K562 (cell line): Measurements from ENCODE around the gene KDF1. TPM values are rescaled to one million over a fixed set of nuclear protein-coding genes. Genes with fewer than 3 reads are reported as not detected.
A peak's percentile ranks its signal among the peaks of the same experiment; 100 is the strongest.

ENCODE experiments used
- ATAC-seq: fragments of 200-7000 bp; cut with Tn5 transposase; 3 replicates; pipeline ENCODE4 v1.9.1; 2020; ENCODE audit warnings: moderate library complexity
- BruUV-seq: library from RNA; stranded (reverse); fragments of 400-500 nt; replicated peaks from 2 replicates; lab custom pipeline; 2021; lab: Mats Ljungman, UMichigan
- CTCF ChIA-PET: fragments of 300-600 bp; formaldehyde crosslinking; extraction: SDS; loops from one replicate; lab custom pipeline; 2021; ENCODE audit warnings: low intra/inter-chr PET ratio; lab: Yijun Ruan, JAX
- POLR2A ChIA-PET: fragments of 300-600, 350-650 bp; sonication (Branson Sonifier 250); formaldehyde crosslinking; extraction: SDS; loops from one replicate; lab custom pipeline; 2021; ENCODE audit warnings: antibody characterized with exemption, inconsistent platforms; lab: Yijun Ruan, JAX
- DNase-seq, 4 experiments: peaks; one replicate each; pipeline versions ENCODE4 v3.0.0 to v3.0.0-alpha.2; 2011 to 2018; ENCODE audit warnings: low spot score in 3 of 4, mixed read lengths in 3 of 4; ENCODE audit errors: extremely low read depth in 1 of 4
- FAIRE-seq: peaks from 2 replicates; lab custom pipeline; 2011; peaks lifted over from hg19 to GRCh38; lab: Jason Lieb, UNC
- H2AFZ ChIP-seq: 2 replicates; pipeline ENCODE4 v1.6.0; 2011; ENCODE audit warnings: low read depth, low read length, control low read depth, inconsistent platforms
- H3K27ac ChIP-seq: fragments of 200-600 bp; 3 replicates; pipeline ENCODE4 v1.8.0; 2011; ENCODE audit warnings: low read depth, mild to moderate bottlenecking, control low read depth, inconsistent platforms, low read length, moderate library complexity, mixed read lengths; ENCODE audit errors: extremely low read depth
- H3K27me3 ChIP-seq, 2 experiments: fragments of 300-600 bp in 1 of 2; 2 replicates in 1 of 2; 3 replicates in 1 of 2; pipeline versions ENCODE4 v1.6.0 to v1.8.0; 2011; ENCODE audit warnings: inconsistent platforms in 2 of 2, low read length in 2 of 2, mild to moderate bottlenecking in 1 of 2, mixed read lengths in 1 of 2, moderate library complexity in 1 of 2; ENCODE audit not compliant: control insufficient read depth in 2 of 2, insufficient read depth in 2 of 2
- H3K36me3 ChIP-seq: fragments of 300-600 bp; 3 replicates; pipeline ENCODE4 v1.8.0; 2011; ENCODE audit warnings: mild to moderate bottlenecking, low read length, inconsistent platforms; ENCODE audit not compliant: control insufficient read depth, insufficient read depth
- H3K4me1 ChIP-seq, 2 experiments: fragments of 200-600 bp in 1 of 2; replicated peaks in 1 of 2; 2 replicates in 1 of 2; 3 replicates in 1 of 2; pipeline versions ENCODE4 v1.5.1 to v1.8.0; 2011; ENCODE audit warnings: inconsistent platforms in 2 of 2, low read length in 2 of 2, mild to moderate bottlenecking in 1 of 2, mixed read lengths in 1 of 2, moderate library complexity in 1 of 2; ENCODE audit not compliant: control insufficient read depth in 2 of 2, insufficient read depth in 2 of 2
- H3K4me2 ChIP-seq: 2 replicates; pipeline ENCODE4 v1.6.1; 2011; ENCODE audit warnings: low read length, control low read depth, inconsistent platforms, mixed read lengths; ENCODE audit not compliant: insufficient read depth
- H3K4me3 ChIP-seq: fragments of 200-600 bp; sonication (generic), shearing (Covaris generic); 2 replicates; pipeline ENCODE4 v1.5.1; 2016; ENCODE audit warnings: control low read depth, inconsistent platforms
- H3K79me2 ChIP-seq: fragments of 200-600 bp; 3 replicates; pipeline ENCODE4 v1.8.0; 2011; ENCODE audit warnings: low read length, inconsistent platforms; ENCODE audit not compliant: control insufficient read depth, insufficient read depth
- H3K9ac ChIP-seq, 2 experiments: 2 replicates each; pipeline versions ENCODE4 v1.6.0 to v1.6.1; 2011; ENCODE audit warnings: low read depth in 2 of 2, low read length in 2 of 2, control low read depth in 1 of 2, inconsistent platforms in 1 of 2, mild to moderate bottlenecking in 1 of 2, mixed read lengths in 1 of 2; ENCODE audit not compliant: insufficient read depth in 1 of 2
- H3K9me1 ChIP-seq: one replicate; pipeline ENCODE4 v1.6.0; 2011; ENCODE audit warnings: inconsistent platforms, mild to moderate bottlenecking, low read length, moderate library complexity; ENCODE audit not compliant: control insufficient read depth, insufficient read depth
- H3K9me3 ChIP-seq: replicated peaks from 2 replicates; pipeline ENCODE4 v1.5.1; 2011; ENCODE audit warnings: low read depth, low read length, inconsistent platforms; ENCODE audit not compliant: control insufficient read depth, insufficient read depth
- H4K20me1 ChIP-seq: replicated peaks from 2 replicates; pipeline ENCODE4 v1.6.1; 2011; ENCODE audit warnings: low read length, inconsistent platforms, mixed read lengths; ENCODE audit not compliant: control insufficient read depth, insufficient read depth
- ATF3 ChIP-seq, 2 experiments: fragments of 450-650 bp in 1 of 2; sonication (generic) in 1 of 2; formaldehyde crosslinking in 1 of 2; IDR thresholded peaks in 1 of 2; conservative IDR thresholded peaks in 1 of 2; 2 replicates each; pipeline versions ENCODE4 v1.6.1 to v1.8.1; 2016 to 2023; ENCODE audit warnings: mild to moderate bottlenecking in 2 of 2, moderate library complexity in 2 of 2, inconsistent platforms in 1 of 2, missing genetic modification reagents in 1 of 2
- CBFA2T3 ChIP-seq: fragments of 450-650 bp; IDR thresholded peaks from 2 replicates; pipeline ENCODE4 v1.6.1; 2017
- ESRRA ChIP-seq: fragments of 450-650 bp; IDR thresholded peaks from 2 replicates; pipeline ENCODE4 v1.6.1; 2014; ENCODE audit warnings: low read depth, mild to moderate bottlenecking, moderate library complexity, borderline replicate concordance
- FOS ChIP-seq: IDR thresholded peaks from 3 replicates; pipeline ENCODE4 v1.6.1; 2011; ENCODE audit not compliant: insufficient read length; ENCODE audit errors: extremely low read depth
- JUN ChIP-seq, 2 experiments: sonication (generic) in 1 of 2; formaldehyde crosslinking in 1 of 2; IDR thresholded peaks; 2 replicates each; pipeline versions ENCODE4 v1.6.1 to v1.8.0; 2012 to 2022; ENCODE audit warnings: borderline replicate concordance in 2 of 2, mild to moderate bottlenecking in 2 of 2, improper control_type of control experiment in 1 of 2, low read depth in 1 of 2, low read length in 1 of 2, missing genetic modification reagents in 1 of 2
- JUND ChIP-seq, 2 experiments: IDR thresholded peaks; 2 replicates in 1 of 2; 3 replicates in 1 of 2; pipeline ENCODE4 v1.6.1; 2011; ENCODE audit warnings: borderline replicate concordance in 2 of 2, low read depth in 2 of 2, low read length in 2 of 2, improper control_type of control experiment in 1 of 2, missing biosample characterization in 1 of 2, missing genetic modification characterization in 1 of 2, missing genetic modification reagents in 1 of 2
- NFIC ChIP-seq: fragments of 450-650 bp; IDR thresholded peaks from 2 replicates; pipeline ENCODE4 v1.6.1; 2017; ENCODE audit warnings: mild to moderate bottlenecking, inconsistent platforms
- NFIX ChIP-seq: fragments of 250-450 bp; sonication (Bioruptor Pico); IDR thresholded peaks from 2 replicates; pipeline ENCODE4 v1.4.0; 2020; ENCODE audit warnings: low read depth, mild to moderate bottlenecking, moderate library complexity
- RCOR1 ChIP-seq, 2 experiments: IDR thresholded peaks; 2 replicates each; pipeline ENCODE4 v1.6.1; 2012; ENCODE audit warnings: low read depth in 2 of 2, low read length in 2 of 2, borderline replicate concordance in 1 of 2, improper control_type of control experiment in 1 of 2
- SIRT6 ChIP-seq: IDR thresholded peaks from one replicate; pipeline ENCODE4 v1.6.1; 2012; ENCODE audit warnings: low read depth, mild to moderate bottlenecking, control low read depth, inconsistent platforms, low read length, moderate library complexity
- SP1 ChIP-seq: sonication (generic); formaldehyde crosslinking; IDR thresholded peaks from 2 replicates; pipeline ENCODE4 v1.8.1; 2022; ENCODE audit warnings: mild to moderate bottlenecking, missing genetic modification reagents
- TAF1 ChIP-seq: IDR thresholded peaks from 2 replicates; pipeline ENCODE4 v1.6.1; 2011; ENCODE audit warnings: mild to moderate bottlenecking, low read length, moderate library complexity; ENCODE audit not compliant: insufficient read depth, control insufficient read depth, severe bottlenecking; ENCODE audit errors: extremely low read depth
- WHSC1 ChIP-seq: IDR thresholded peaks from one replicate; pipeline ENCODE4 v1.6.1; 2012; ENCODE audit warnings: low read length, control low read depth, inconsistent platforms
- ZBTB1 ChIP-seq: sonication (generic); formaldehyde crosslinking; IDR thresholded peaks from 2 replicates; pipeline ENCODE4 v1.8.1; 2023; ENCODE audit warnings: missing genetic modification reagents, low read depth, mild to moderate bottlenecking, borderline replicate concordance
- WGBS: fragments of 100-300 bp; shearing (Covaris generic); methylation state at CpG from one replicate; pipeline ENCODE4 v1.1.6; 2016; ENCODE audit warnings: low coverage, mixed read lengths; ENCODE audit not compliant: insufficient coverage; ENCODE audit errors: missing lambda C conversion rate; 5-methylcytosine and 5-hydroxymethylcytosine counted together
- in situ Hi-C: fragments of 300-500 bp; cut with MboI; formaldehyde crosslinking; loops from 4 replicates; pipeline ENCODE4 v1.15.0; 2018; ENCODE audit warnings: inconsistent platforms, mixed read lengths
- intact Hi-C: fragments of 100-400 bp; cut with micrococcal nuclease; formaldehyde crosslinking; loops from 2 replicates; pipeline ENCODE4 v1.14.2; 2022
- polyA plus RNA-seq, 8 experiments: library from polyadenylated mRNA; depleted of rRNA in 4 of 8; stranded (reverse) in 5 of 8; unstranded in 3 of 8; fragments of >200 nt; fragmentation: Nextera tagmentation in 2 of 8; fragmentation: Illumina TruSeq in 1 of 8; extraction: Ambion mirVana in 2 of 8; extraction: Trizol in 1 of 8; gene quantifications; 2 replicates each; pipeline versions ENCODE4 v1.2.1 to v1.2.3, GENCODE V29; 2011 to 2014; ENCODE audit warnings: inconsistent platforms in 1 of 8, missing spikeins in 1 of 8
- total RNA-seq, 7 experiments: library from RNA; depleted of rRNA in 6 of 7; stranded (reverse); fragments of >200 nt in 6 of 7; fragmentation: Illumina TruSeq in 2 of 7; extraction: Trizol in 2 of 7; gene quantifications; 2 replicates each; pipeline versions ENCODE4 v1.2.1 to v1.2.3, GENCODE V29; 2011 to 2021; ENCODE audit warnings: low replicate concordance in 1 of 7

KDF1 gene
- total and polyA plus RNA-seq, 9 of the 15 experiments (the other 6 are each of a cell fraction or from before 2014, with no cell fraction given) = 0.38 to 1.9 (median 0.83) TPM

GRCh38 chr1:26907071-26907917 is 53.0 kb downstream of the KDF1 start:
- peak overlapping the region in 1 of 2 experiments; percentile 77; a peak in 2 of 4 replicates for H3K9ac ChIP-seq
- ChIA-PET POLR2A (interaction anchor here (0.6 to 1.7 kb wide), 9 partner anchors 9 to 1127 kb away, joined by 3 to 6 read pairs (median 4); partner anchors contain the start of gene GPN2), CTCF (no interaction called here)
- H3K79me2 ChIP-seq = no peaks in the 10 kb centered on the region
- ATAC-seq (peak; percentile 65), FAIRE-seq (peak; percentile 88), DNase-seq (peak; percentile 51 to 73 (median 64))
- no peaks in the 10 kb centered on the region for H3K9me1 ChIP-seq
- peaks cover 12% of the 10 kb centered on the region in 2 experiments for H3K4me1 ChIP-seq
- no peaks in the 10 kb centered on the region for H4K20me1 ChIP-seq
- intact Hi-C loops = no loop called here
- in situ Hi-C loops = no loop called here
- no TSS peak for BruUV-seq
- H3K27me3 ChIP-seq = no peaks in the 10 kb centered on the region
- H3K27ac ChIP-seq = no peak overlapping the region
- H2AFZ ChIP-seq = peak overlapping the region; percentile 20; the same call in 1 of the 2 replicates
- WGBS = 31% methylated on average over 6 of the region's 6 CpGs
- H3K36me3 ChIP-seq = no peaks in the 10 kb centered on the region
- no peak overlapping the region for H3K4me3 ChIP-seq
- no peak overlapping the region for H3K4me2 ChIP-seq
- H3K9me3 ChIP-seq = no peaks in the 10 kb centered on the region
- TF ChIP-seq JUN (IDR thresholded peaks at IDR 0.05; ENCODE audit: borderline replicate concordance, low read depth, low read length) = peak; percentile 92
- no peak for TF ChIP-seq JUN (CRISPR knock-in tag; IDR thresholded peaks at IDR 0.05; ENCODE audit: borderline replicate concordance)
- peak; percentile 95 for TF ChIP-seq NFIC
- peak; percentile 88 for TF ChIP-seq ATF3 (IDR thresholded peaks at IDR 0.05)
- TF ChIP-seq ATF3 (CRISPR knock-in tag; conservative IDR thresholded peaks at IDR 0.05) = no peak; the same call in 1 of the 2 replicates
- peak; percentile 41 for TF ChIP-seq CBFA2T3
- TF ChIP-seq FOS = peak; percentile 29
- peak; percentile 16 for TF ChIP-seq TAF1
- TF ChIP-seq NFIX (CRISPR knock-in tag) = 0 out of 2 replicates have a peak, but pooled peaks have one; percentile 36
- TF ChIP-seq RCOR1 (IDR thresholded peaks at IDR 0.05; ENCODE audit: borderline replicate concordance in 1 of 2, low read depth in 2 of 2, low read length in 2 of 2) = 0 out of 4 replicates have a peak, but pooled peaks of 1 of the 2 experiments have one; percentile 31
- TF ChIP-seq JUND (IDR thresholded peaks at IDR 0.05; ENCODE audit: borderline replicate concordance, low read depth, low read length) = peak; percentile 86
- peak; percentile 82; the same call in 1 of the 3 replicates for TF ChIP-seq JUND (tag; IDR thresholded peaks at IDR 0.05; ENCODE audit: borderline replicate concordance, low read depth, low read length)
- no peak for TF ChIP-seq ESRRA
- no peak for TF ChIP-seq WHSC1
- TF ChIP-seq SP1 (CRISPR knock-in tag) = 0 out of 2 replicates have a peak, but pooled peaks have one; percentile 49
- TF ChIP-seq SIRT6 = no peak
- TF ChIP-seq ZBTB1 (CRISPR knock-in tag) = no peak
